Effector memory CD4-positive, alpha-beta T cell (primary cell): Measurements from ENCODE around the gene TEX12.
"Not testable (repeated sequence)": the region's sequence is repeated elsewhere in the genome, so short reads cannot be mapped to it uniquely, and the experiment has no call there.

Experiments
- DNase-seq, 3 donors: peaks; one replicate each; pipeline ENCODE4 v3.0.0-alpha.2; 2020
- H3K27ac ChIP-seq: 2 replicates; pipeline ENCODE4 v1.7.0; 2013; ENCODE audit warnings: mild to moderate bottlenecking, low read length, moderate library complexity; ENCODE audit not compliant: insufficient read depth, poor library complexity, severe bottlenecking
- H3K27me3 ChIP-seq: replicated peaks from 2 replicates; pipeline ENCODE4 v1.7.0; 2013; ENCODE audit warnings: mild to moderate bottlenecking, low read length; ENCODE audit not compliant: insufficient read depth, control insufficient read depth, poor library complexity, severe bottlenecking
- H3K36me3 ChIP-seq: 2 replicates; pipeline ENCODE4 v1.7.0; 2013; ENCODE audit warnings: mild to moderate bottlenecking, low read length, moderate library complexity; ENCODE audit not compliant: control insufficient read depth, insufficient read depth
- H3K4me1 ChIP-seq: 2 replicates; pipeline ENCODE4 v1.7.0; 2013; ENCODE audit warnings: low read length, mild to moderate bottlenecking; ENCODE audit not compliant: control insufficient read depth, insufficient read depth, poor library complexity, severe bottlenecking
- H3K4me3 ChIP-seq: 2 replicates; pipeline ENCODE4 v1.7.0; 2013; ENCODE audit warnings: low read length, low read depth, mild to moderate bottlenecking; ENCODE audit not compliant: insufficient read depth, poor library complexity, severe bottlenecking
- H3K9me3 ChIP-seq: 2 replicates; pipeline ENCODE4 v1.7.0; 2013; ENCODE audit warnings: mild to moderate bottlenecking, low read length, moderate library complexity; ENCODE audit not compliant: control insufficient read depth

Gene TEX12

GRCh38 chr11:112150517-112150916 is 16.7 kb upstream of the TEX12 start:
- no peak for DNase-seq
- H3K27me3 ChIP-seq: no peaks in the 10 kb centered on the region
- H3K4me1 ChIP-seq: no peaks in the 10 kb centered on the region
- no peak overlapping the region for H3K27ac ChIP-seq
- H3K9me3 ChIP-seq: no peaks in the 10 kb centered on the region
- H3K4me3 ChIP-seq: no peak overlapping the region
- no peaks in the 10 kb centered on the region for H3K36me3 ChIP-seq

- Histone ChIP-seq H3K4me1 (no peaks in the 10 kb centered on the region), H3K27me3 (no peaks in the 10 kb centered on the region), H3K27ac (no peak overlapping the region), H3K4me3 (no peak overlapping the region), H3K9me3 (no peaks in the 10 kb centered on the region), H3K36me3 (no peaks in the 10 kb centered on the region)
- DNase-seq: no peak
Measured at GRCh38 chr11:112156153-112156955, 10.8 kb upstream of the TEX12 start.

DNA sequence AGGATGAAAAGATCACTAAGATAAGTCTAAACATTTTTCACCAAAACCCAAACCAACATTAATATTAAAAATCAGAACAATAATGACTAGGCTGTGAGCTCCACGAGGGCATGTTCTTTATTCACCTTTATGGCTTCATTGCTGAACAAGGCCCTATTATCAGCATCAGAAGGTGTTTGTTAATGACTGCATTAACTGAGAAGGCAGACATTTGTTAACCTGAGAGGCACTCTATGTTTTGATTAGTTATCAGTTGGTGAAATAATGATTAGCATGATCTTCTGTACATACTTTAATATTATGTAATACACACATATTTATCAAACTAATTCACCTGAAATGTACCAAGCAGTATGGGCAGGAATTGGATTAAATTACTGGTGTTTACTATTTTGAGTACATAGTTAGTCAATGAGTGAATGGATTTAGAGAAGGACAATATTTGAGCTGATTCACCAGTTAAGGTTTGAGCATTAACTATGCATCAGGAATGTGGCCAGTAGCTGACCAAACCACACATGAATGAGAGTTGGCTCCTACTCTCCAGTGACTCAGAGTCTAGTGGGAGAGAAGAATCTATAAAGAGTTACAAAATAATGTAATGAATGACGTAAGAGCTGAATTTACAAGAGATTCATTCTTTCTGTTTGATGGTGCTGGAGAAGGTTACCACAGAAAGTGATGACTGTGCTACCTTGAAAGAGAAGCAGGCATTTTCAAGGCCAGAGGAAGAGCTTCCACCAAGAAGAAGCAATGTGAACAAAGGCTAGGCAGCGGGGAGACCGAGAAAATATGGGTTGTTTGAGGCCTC is 10.0 kb upstream of the TEX12 start:
- H3K4me3 ChIP-seq: no peak overlapping the region
- no peaks in the 10 kb centered on the region for H3K4me1 ChIP-seq
- no peak overlapping the region for H3K27ac ChIP-seq
- H3K9me3 ChIP-seq: no peaks in the 10 kb centered on the region
- H3K27me3 ChIP-seq: no peaks in the 10 kb centered on the region
- no peaks in the 10 kb centered on the region for H3K36me3 ChIP-seq
- DNase-seq: no peak

DNA sequence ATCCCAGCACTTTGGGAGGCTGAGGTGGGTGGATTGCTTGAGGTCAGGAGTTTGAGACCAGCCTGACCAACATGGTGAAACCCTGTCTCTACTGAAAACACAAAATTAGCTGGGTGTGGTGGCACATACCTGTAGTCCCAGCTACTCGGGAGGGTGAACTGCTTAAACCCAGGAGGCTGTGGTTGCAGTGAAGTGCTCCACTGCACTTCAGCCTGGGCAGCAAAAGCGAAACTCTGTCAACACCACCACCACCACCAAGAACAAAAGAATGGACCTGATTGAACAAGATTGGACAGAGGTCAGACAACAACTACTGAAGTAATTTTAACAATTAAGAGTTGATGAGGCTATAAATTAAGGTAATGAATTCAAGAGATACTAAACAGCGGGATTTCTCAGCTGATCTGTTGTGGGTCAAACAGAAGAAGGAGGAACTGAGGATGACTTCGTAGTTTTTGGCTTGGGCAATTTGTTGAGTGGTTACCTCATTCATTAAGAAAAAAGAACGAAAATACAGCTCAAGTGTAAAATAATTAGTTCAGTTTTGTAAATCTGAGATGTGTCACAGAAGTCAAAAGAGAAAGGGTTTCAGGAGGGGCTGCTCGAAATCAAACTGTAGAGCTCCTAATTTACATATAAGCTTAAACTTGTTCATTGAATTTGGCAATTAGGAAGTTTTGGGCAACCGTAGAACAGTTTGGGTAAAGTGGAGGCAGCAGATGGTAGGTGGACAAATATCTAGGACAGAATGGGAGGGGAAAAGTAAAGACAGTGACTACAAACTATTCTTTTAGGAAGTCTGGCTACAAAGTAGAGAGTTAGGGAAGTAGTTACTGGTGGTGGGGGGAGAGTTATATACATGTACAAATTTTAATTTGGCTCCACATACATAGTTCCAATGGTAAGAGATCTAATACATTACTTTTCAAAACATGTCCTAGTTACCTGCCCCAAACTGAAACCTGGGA is 7.8 kb upstream of the TEX12 start:
- H3K27ac ChIP-seq: no peak overlapping the region
- no peaks in the 10 kb centered on the region for H3K36me3 ChIP-seq
- H3K4me3 ChIP-seq: no peak overlapping the region
- H3K9me3 ChIP-seq: no peaks in the 10 kb centered on the region
- no peaks in the 10 kb centered on the region for H3K4me1 ChIP-seq
- no peaks in the 10 kb centered on the region for H3K27me3 ChIP-seq
- no peak for DNase-seq

- no peak overlapping the region for H3K27ac ChIP-seq
- H3K4me3 ChIP-seq: no peak overlapping the region
- H3K4me1 ChIP-seq: no peaks in the 10 kb centered on the region
- H3K9me3 ChIP-seq: no peaks in the 10 kb centered on the region
- H3K27me3 ChIP-seq: no peaks in the 10 kb centered on the region
- no peaks in the 10 kb centered on the region for H3K36me3 ChIP-seq
- DNase-seq: no peak
Measured at GRCh38 chr11:112160091-112160848, 6.9 kb upstream of the TEX12 start.

- no peak for DNase-seq
- H3K27me3 ChIP-seq: no peaks in the 10 kb centered on the region
- H3K27ac ChIP-seq: no peak overlapping the region
- no peaks in the 10 kb centered on the region for H3K36me3 ChIP-seq
- H3K4me1 ChIP-seq: no peaks in the 10 kb centered on the region
- no peak overlapping the region for H3K4me3 ChIP-seq
- no peaks in the 10 kb centered on the region for H3K9me3 ChIP-seq
Measured at GRCh38 chr11:112161012-112161411, 6.2 kb upstream of the TEX12 start.

- H3K9me3 ChIP-seq, H3K27ac ChIP-seq, H3K4me3 ChIP-seq, DNase-seq, H3K27me3 ChIP-seq, H3K4me1 ChIP-seq, H3K36me3 ChIP-seq: not testable (repeated sequence)
Measured at GRCh38 chr11:112162200-112162599, 5.0 kb upstream of the TEX12 start.

DNA sequence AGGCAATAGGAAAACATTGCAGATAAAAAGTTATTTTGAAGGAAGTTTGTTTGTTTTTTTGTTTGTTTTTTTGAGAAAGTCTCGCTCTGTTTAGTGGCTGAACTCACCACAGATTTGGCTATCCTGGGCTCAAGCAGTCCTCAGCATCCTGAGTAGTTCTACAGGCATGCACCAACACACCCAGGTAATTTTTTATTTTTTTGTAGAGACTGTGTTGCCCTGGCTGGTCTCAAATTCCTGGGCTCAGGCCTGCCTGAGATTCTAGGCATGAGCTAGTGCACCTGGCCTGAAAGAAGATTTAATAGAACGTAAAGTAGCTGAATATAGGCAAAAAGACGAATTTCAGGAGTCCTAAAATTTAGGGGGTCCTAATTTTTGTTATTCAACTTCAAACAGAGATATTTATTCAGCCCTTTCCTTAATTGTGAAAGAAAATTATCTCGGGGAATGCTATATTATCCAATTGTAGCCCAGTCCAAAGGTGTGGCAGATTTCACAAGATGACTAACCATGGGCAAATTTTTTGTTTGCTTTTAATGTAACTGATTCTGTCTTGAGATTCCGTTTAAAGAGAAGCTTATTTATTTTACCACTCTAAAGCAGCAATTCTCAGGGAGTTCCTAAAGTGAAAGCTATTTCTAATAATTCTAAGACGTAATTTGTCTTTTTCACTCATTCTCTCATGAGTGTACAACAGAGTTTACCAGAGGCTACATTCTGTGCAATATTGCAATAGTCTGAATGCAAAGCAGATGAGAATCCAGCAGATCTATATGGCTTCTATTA is 4.2 kb upstream of the TEX12 start:
- Histone ChIP-seq H3K4me1 (no peaks in the 10 kb centered on the region), H3K27ac (no peak overlapping the region), H3K4me3 (no peak overlapping the region), H3K36me3 (no peaks in the 10 kb centered on the region), H3K9me3 (no peaks in the 10 kb centered on the region), H3K27me3 (no peaks in the 10 kb centered on the region)
- DNase-seq: no peak
